Brain microvascular endothelial cell (primary cell): ENCODE measurements around the gene RHBDL3.
"Not testable (repeated sequence)": the region's sequence is repeated elsewhere in the genome, so short reads cannot be mapped to it uniquely, and the experiment has no call there.

Experiments used
- DNase-seq: peaks from one replicate; pipeline ENCODE4 v3.0.0-alpha.2; 2020
- H3K27ac ChIP-seq: fragments of 250-450 bp; sonication (Bioruptor Pico); 2 replicates; pipeline ENCODE4 v1.5.1; 2020; ENCODE audit warnings: mild to moderate bottlenecking, moderate library complexity
- H3K27me3 ChIP-seq: fragments of 250-450 bp; sonication (Bioruptor Pico); replicated peaks from 2 replicates; pipeline ENCODE4 v1.5.1; 2020; ENCODE audit warnings: mild to moderate bottlenecking
- H3K36me3 ChIP-seq: fragments of 250-450 bp; sonication (Bioruptor Pico); replicated peaks from 2 replicates; pipeline ENCODE4 v1.5.1; 2020; ENCODE audit warnings: mild to moderate bottlenecking
- H3K4me3 ChIP-seq: 2 replicates; pipeline ENCODE4 v1.5.1; 2011; ENCODE audit warnings: low read depth, mild to moderate bottlenecking, control low read depth, low read length, moderate library complexity
- CTCF ChIP-seq: IDR thresholded peaks from 2 replicates; pipeline ENCODE4 v1.5.1; 2011; ENCODE audit warnings: low read depth, mild to moderate bottlenecking, moderate library complexity, low read length, control low read depth, inconsistent platforms; ENCODE audit errors: missing control alignments
- in situ Hi-C: cut with HindIII; loops from 2 replicates; pipeline ENCODE4 v1.10.0; 2017; ENCODE audit warnings: low sequenced_read_pairs, low pct_ligation_motif_present

The RHBDL3 gene

GRCh38 chr17:32261936-32262510 lies 3.6 kb upstream of the RHBDL3 start:
- no peaks in the 10 kb centered on the region for H3K36me3 ChIP-seq
- no peak overlapping the region for H3K27ac ChIP-seq
- in situ Hi-C loops, result no loop called here
- TF ChIP-seq CTCF, result no peak
- H3K4me3 ChIP-seq, result no peak overlapping the region
- peaks cover 27% of the 10 kb centered on the region for H3K27me3 ChIP-seq
- DNase-seq, result no peak

DNA sequence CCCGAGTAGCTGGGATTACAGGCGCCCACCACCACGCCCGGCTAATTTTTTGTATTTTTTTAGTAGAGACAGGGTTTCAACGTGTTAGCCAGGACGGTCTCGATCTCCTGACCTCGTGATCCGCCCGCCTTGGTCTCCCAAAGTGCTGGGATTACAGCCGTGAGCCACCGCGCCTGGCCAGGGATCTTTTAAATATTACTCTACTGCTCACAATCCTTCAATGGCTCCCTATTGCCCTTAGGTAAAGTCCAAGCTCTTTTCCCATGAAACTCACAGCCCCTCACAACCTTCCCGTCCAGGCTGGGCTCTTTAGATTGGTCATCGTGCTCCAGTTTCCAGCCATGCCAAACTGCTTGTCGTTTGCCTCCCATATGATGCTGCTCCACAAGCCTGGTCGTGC lies 2.1 kb upstream of the RHBDL3 start:
- H3K36me3 ChIP-seq, in situ Hi-C loops, DNase-seq, H3K4me3 ChIP-seq, H3K27ac ChIP-seq: not testable (repeated sequence)
- H3K27me3 ChIP-seq, result peaks cover 37% of the 10 kb centered on the region

DNA sequence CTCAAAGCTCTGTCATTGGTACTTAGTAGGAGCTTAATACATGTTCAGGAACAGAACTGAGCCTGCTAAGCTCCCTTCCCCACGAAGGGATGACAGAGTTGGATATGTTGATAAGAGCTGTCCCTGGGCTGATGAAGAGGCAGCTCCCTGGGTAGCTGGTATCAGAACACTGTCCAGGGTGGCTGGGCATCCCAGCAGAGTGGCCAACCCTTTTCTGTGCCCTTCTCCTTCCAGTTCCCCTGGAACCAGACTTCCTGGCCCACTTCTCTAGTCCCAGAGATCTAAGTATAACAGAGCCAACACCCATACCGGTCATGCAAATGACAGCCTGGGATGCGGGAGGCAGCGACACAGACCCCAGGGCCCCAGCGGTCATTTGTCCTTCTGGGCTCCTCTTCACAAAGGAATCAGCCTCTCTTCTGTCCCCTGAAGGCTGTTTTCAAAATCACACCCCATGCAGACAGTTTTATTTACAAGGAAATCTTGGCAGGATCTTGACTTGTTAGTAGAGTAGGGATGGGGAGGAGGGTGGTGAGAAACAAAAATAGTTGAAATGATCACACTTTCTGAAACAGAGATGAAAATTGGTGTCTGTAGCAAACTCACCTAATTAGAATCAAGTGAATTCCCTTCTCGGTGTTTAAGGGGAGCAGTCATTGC lies 1.4 kb upstream of the RHBDL3 start:
- TF ChIP-seq CTCF, result peak; percentile 29
- H3K27me3 ChIP-seq, result peaks cover 43% of the 10 kb centered on the region
- no peaks in the 10 kb centered on the region for H3K36me3 ChIP-seq
- no peak overlapping the region for H3K4me3 ChIP-seq
- DNase-seq, result no peak
- no peak overlapping the region for H3K27ac ChIP-seq
- in situ Hi-C loops, result no loop called here

DNA sequence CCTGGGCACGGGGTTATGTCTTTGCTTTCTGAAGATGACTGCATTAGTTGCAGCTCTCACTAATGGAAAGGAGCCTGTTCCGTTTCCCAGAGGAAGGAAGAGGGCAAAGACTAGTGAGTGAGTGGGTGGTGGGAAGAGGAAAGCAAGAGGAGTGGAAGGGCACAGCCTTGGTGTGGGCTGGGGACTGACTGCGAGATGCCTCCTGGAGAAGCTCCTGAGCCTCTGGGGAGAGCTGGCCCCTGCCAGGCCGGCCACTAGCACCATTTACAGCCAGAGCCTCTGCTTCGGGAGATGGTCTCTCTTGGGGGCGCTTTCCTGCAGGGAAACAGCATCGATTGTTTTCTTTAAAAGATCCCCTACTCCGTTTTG lies 825 bp upstream of the RHBDL3 start:
- Histone ChIP-seq H3K36me3 (no peaks in the 10 kb centered on the region), H3K27me3 (peaks cover 43% of the 10 kb centered on the region), H3K27ac (no peak overlapping the region), H3K4me3 (no peak overlapping the region)
- no peak for TF ChIP-seq CTCF
- in situ Hi-C loops, result no loop called here
- no peak for DNase-seq

- Histone ChIP-seq H3K27ac (no peak overlapping the region), H3K36me3 (no peaks in the 10 kb centered on the region), H3K27me3 (peaks cover 43% of the 10 kb centered on the region), H3K4me3 (peak overlapping the region; percentile 40)
- in situ Hi-C loops, result no loop called here
- DNase-seq, result no peak
- TF ChIP-seq CTCF, result no peak
Measured at GRCh38 chr17:32266051-32266388, 388 bp downstream of the RHBDL3 start.

DNA sequence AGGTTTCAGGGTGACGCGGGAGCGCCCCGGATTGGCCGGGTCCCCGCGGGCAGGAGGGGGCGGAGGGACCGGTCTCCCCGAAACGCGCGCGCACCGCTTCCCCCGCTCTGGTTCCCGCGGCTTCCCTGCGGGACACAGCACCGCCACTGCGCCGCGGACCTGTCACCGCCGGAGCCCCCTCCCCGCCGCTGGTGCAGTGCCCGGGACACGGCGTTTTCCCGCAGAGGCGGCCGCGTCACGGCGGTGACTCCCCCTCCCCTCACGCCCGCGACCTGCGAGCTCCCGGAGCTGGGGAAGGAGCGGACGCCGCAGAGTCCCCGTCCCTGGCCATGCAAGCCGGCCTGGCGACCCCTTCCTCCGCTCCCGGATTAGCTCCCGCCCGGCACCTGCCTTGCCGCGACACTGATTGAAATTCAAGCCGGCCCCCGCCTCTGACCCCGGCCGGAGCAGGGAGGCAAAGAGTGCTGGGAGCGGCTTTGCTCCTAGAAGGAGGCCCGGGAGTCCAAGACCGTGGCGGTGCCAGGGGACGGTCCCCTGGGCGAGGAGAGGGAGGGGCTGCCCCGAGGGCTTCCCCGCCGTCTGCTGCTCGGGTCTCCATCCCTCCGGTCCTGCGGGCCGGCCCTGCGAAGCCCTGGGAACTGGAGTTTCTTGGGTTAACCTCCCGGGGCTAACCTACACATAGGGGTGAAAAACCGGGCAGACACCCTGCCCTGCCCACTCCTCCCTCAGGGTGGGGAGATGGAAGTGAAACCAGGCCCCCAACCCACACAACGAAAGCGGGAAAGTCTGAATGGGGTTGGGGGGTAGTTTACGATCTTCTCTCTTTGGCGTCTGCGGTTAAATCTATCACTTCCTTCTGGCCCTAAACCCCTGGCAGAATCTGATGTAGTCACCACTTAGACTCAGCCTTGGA lies 1.0 kb downstream of the RHBDL3 start:
- no peak for TF ChIP-seq CTCF
- Histone ChIP-seq H3K36me3 (no peaks in the 10 kb centered on the region), H3K27me3 (peaks cover 43% of the 10 kb centered on the region), H3K4me3 (peak overlapping the region; percentile 40), H3K27ac (no peak overlapping the region)
- DNase-seq, result no peak
- in situ Hi-C loops, result no loop called here
